B cell (primary cell): ENCODE measurements around the gene BCL2. TPM values are rescaled to one million over a fixed set of nuclear protein-coding genes. Genes with fewer than 3 reads are reported as not detected.
A peak's percentile ranks its signal among the peaks of the same experiment; 100 is the strongest.

Experiments used
- ATAC-seq: fragments of 200-7000 bp; cut with Tn5 transposase; one replicate; pipeline ENCODE4 v1.10.0; 2021; ENCODE audit warnings: low read depth, mild to moderate bottlenecking, moderate number of reproducible peaks, moderate library complexity
- CTCF ChIA-PET: fragments of 350-600 bp; sonication (Branson Sonifier 250); formaldehyde crosslinking; loops from one replicate; lab custom pipeline; 2021; ENCODE audit warnings: antibody characterized with exemption, inconsistent platforms; lab: Charles Lee
- POLR2A ChIA-PET: fragments of 350-600 bp; sonication (Branson Sonifier 250); formaldehyde crosslinking; loops from one replicate; lab custom pipeline; 2021; ENCODE audit warnings: antibody characterized with exemption; lab: Charles Lee
- DNase-seq: peaks from one replicate; pipeline ENCODE4 v3.0.0; 2013
- H2AFZ ChIP-seq: 2 replicates; pipeline ENCODE4 v1.6.1; 2012; ENCODE audit warnings: mild to moderate bottlenecking, low read depth, low read length; ENCODE audit not compliant: insufficient read depth, poor library complexity, severe bottlenecking
- H3K27ac ChIP-seq, 2 donors: 1 replicate in 1 of 2; 2 replicates in 1 of 2; pipeline ENCODE4 v1.5.1; 2012 to 2013; ENCODE audit warnings: low read length in 2 of 2, mild to moderate bottlenecking in 2 of 2, moderate library complexity in 1 of 2
- H3K27me3 ChIP-seq, 4 experiments: fragments of 200-600 bp in 1 of 4; sonication (generic) in 1 of 4; replicated peaks in 1 of 4; 1 replicate in 2 of 4; 2 replicates in 2 of 4; pipeline versions ENCODE4 v1.6.1 to v1.7.0; 2013 to 2016; ENCODE audit warnings: low read length in 3 of 4, mild to moderate bottlenecking in 2 of 4, mixed read lengths in 1 of 4, moderate library complexity in 1 of 4; ENCODE audit not compliant: insufficient read depth in 4 of 4, control insufficient read depth in 3 of 4; ENCODE audit errors: control extremely low read depth in 1 of 4
- H3K36me3 ChIP-seq, 2 experiments: replicated peaks in 1 of 2; 1 replicate in 1 of 2; 2 replicates in 1 of 2; pipeline versions ENCODE4 v1.6.1 to v1.7.1; 2013; ENCODE audit warnings: low read length in 1 of 2; ENCODE audit not compliant: insufficient read depth in 2 of 2, control insufficient read depth in 1 of 2; ENCODE audit errors: control extremely low read depth in 1 of 2, extremely low read depth in 1 of 2
- H3K4me1 ChIP-seq, 2 donors: fragments of 200-600 bp in 1 of 2; sonication (generic) in 1 of 2; 1 replicate in 1 of 2; 2 replicates in 1 of 2; pipeline versions ENCODE4 v1.5.1 to v1.6.1; 2013 to 2017; ENCODE audit warnings: low read length in 2 of 2; ENCODE audit not compliant: control insufficient read depth in 2 of 2, insufficient read depth in 2 of 2
- H3K4me2 ChIP-seq: replicated peaks from 2 replicates; pipeline ENCODE3; 2012; ENCODE audit warnings: mild to moderate bottlenecking, low read depth, low read length; ENCODE audit not compliant: poor library complexity, severe bottlenecking
- H3K4me3 ChIP-seq, 5 experiments: fragments of 200-600 bp in 1 of 5; sonication (generic) in 1 of 5; 1 replicate in 3 of 5; 2 replicates in 2 of 5; pipeline versions ENCODE4 v1.5.1 to v1.7.0; 2011 to 2016; ENCODE audit warnings: low read length in 4 of 5, mild to moderate bottlenecking in 4 of 5, low read depth in 2 of 5, control low read depth in 1 of 5, moderate library complexity in 1 of 5; ENCODE audit not compliant: insufficient read depth in 1 of 5; ENCODE audit errors: control extremely low read depth in 1 of 5, extremely low read depth in 1 of 5
- H3K79me2 ChIP-seq: fragments of 200-600 bp; sonication (generic); one replicate; pipeline ENCODE4 v1.6.0; 2016; ENCODE audit warnings: low read length; ENCODE audit not compliant: control insufficient read depth, insufficient read depth
- H3K9ac ChIP-seq: fragments of 200-600 bp; sonication (generic); 2 replicates; pipeline ENCODE4 v1.6.1; 2017; ENCODE audit warnings: mild to moderate bottlenecking, low read length, moderate library complexity
- H3K9me3 ChIP-seq, 3 donors: one replicate each; pipeline versions ENCODE4 v1.6.1 to v1.7.1; 2013; ENCODE audit warnings: low read length in 2 of 3; ENCODE audit not compliant: control insufficient read depth in 2 of 3, insufficient read depth in 1 of 3; ENCODE audit errors: control extremely low read depth in 1 of 3
- H4K20me1 ChIP-seq: 2 replicates; pipeline ENCODE4 v1.6.0; 2012; ENCODE audit warnings: mild to moderate bottlenecking, low read length; ENCODE audit not compliant: insufficient read depth, control insufficient read depth, poor library complexity, severe bottlenecking
- H3K27ac Mint-ChIP-seq: one replicate; pipeline ENCODE4 v1.8.0; 2021; ENCODE audit warnings: mixed read lengths
- H3K27me3 Mint-ChIP-seq: one replicate; pipeline ENCODE4 v1.8.0; 2021; ENCODE audit warnings: mixed read lengths
- H3K4me1 Mint-ChIP-seq: one replicate; pipeline ENCODE4 v1.8.0; 2021; ENCODE audit warnings: mixed read lengths
- H3K4me3 Mint-ChIP-seq: one replicate; pipeline ENCODE4 v1.8.0; 2021; ENCODE audit warnings: mixed read lengths
- H3K9me3 Mint-ChIP-seq: one replicate; pipeline ENCODE4 v1.8.0; 2022; ENCODE audit warnings: mixed read lengths; ENCODE audit not compliant: insufficient read depth
- EZH2 ChIP-seq: IDR thresholded peaks from 2 replicates; pipeline ENCODE4 v1.6.1; 2012; ENCODE audit warnings: borderline replicate concordance, low read depth, mild to moderate bottlenecking, moderate library complexity, low read length; ENCODE audit not compliant: insufficient read depth, poor library complexity, severe bottlenecking
- whole genome bisulfite sequencing: methylation state at CpG from one replicate; pipeline ENCODE4 v1.1.5; 2013; ENCODE audit warnings: missing lambda C conversion rate; ENCODE audit not compliant: insufficient coverage; 5-methylcytosine and 5-hydroxymethylcytosine counted together
- intact Hi-C: fragments of 100-400 bp; cut with micrococcal nuclease; formaldehyde crosslinking; loops from one replicate; pipeline ENCODE4 v1.10.0; 2022
- polyA plus RNA-seq: library from polyadenylated mRNA; depleted of rRNA; stranded (reverse); fragments of >200 nt; gene quantifications from 2 replicates; pipeline ENCODE4 v1.2.3, GENCODE V29; 2012
- total RNA-seq, 2 donors: library from RNA; stranded (reverse); fragments of 120-200 nt in 1 of 2; gene quantifications; 1 replicate in 1 of 2; 2 replicates in 1 of 2; pipeline versions ENCODE4 v1.2.3 to v1.2.4, GENCODE V29; 2013 to 2022
- TF ChIP-seq, protein P1 (sequence below): fragments of 200-600 bp; IDR thresholded peaks from one replicate; pipeline ENCODE4 v1.8.0; 2022; ENCODE audit warnings: antibody characterized with exemption, mild to moderate bottlenecking

The BCL2 gene
- total and polyA plus RNA-seq, 2 donors (not counting 1 experiment from before 2014, with no cell fraction given) = 27.6 to 144 TPM

DNA sequence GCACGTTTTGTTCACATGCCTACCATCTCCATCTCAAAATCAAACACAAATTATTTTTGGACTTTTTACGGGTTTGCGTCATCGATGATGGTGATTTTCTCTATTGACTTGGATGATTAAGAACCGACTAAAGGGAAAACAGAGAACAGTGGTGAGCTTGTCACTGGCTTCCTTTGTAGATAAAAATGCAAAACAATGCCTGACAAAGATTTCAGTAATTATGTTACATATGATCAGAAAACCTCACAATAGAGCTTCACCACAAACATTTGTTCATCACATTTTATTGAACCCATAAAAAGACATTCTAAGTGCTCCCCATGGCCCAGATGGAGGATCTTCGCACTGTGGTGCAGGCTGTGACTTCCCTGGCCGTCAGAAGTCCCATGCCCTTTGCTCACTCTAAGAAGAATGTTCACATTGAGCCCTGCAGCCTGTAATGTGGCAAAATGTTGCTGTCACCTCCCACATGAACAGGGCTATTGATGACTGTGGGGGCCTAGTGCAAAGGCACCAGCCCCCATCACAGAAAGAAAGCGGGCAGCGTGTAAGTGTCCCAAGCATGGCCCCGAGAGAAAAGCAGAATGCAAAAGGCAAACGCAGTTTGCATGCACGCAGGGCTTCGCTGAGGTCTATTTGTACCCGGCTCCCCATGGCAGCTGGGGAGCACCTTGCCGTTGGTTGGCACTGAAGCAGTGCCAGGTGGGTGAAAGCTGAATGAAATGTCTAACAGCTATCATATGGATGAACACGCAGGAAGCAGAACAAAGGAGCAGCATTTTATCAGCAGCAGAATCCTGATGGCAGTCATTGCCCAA, 60.6 kb downstream of the BCL2 start:
- no peaks in the 10 kb centered on the region for H3K9me3 ChIP-seq
- H3K27me3 ChIP-seq = no peaks in the 10 kb centered on the region
- ATAC-seq = no peak
- H3K27ac ChIP-seq = no peak overlapping the region
- no peak overlapping the region for H3K4me3 Mint-ChIP-seq
- TF ChIP-seq, protein P1, sequence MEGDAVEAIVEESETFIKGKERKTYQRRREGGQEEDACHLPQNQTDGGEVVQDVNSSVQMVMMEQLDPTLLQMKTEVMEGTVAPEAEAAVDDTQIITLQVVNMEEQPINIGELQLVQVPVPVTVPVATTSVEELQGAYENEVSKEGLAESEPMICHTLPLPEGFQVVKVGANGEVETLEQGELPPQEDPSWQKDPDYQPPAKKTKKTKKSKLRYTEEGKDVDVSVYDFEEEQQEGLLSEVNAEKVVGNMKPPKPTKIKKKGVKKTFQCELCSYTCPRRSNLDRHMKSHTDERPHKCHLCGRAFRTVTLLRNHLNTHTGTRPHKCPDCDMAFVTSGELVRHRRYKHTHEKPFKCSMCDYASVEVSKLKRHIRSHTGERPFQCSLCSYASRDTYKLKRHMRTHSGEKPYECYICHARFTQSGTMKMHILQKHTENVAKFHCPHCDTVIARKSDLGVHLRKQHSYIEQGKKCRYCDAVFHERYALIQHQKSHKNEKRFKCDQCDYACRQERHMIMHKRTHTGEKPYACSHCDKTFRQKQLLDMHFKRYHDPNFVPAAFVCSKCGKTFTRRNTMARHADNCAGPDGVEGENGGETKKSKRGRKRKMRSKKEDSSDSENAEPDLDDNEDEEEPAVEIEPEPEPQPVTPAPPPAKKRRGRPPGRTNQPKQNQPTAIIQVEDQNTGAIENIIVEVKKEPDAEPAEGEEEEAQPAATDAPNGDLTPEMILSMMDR = no peak
- TF ChIP-seq EZH2 = no peak
- peaks cover 1 to 9% of the 10 kb centered on the region in 2 donors for H3K4me1 ChIP-seq
- POLR2A ChIA-PET = interaction anchor here (0.7 kb wide), 1 partner anchor 25 kb away, joined by 3 read pairs; no protein-coding TSS in a partner anchor
- H3K9ac ChIP-seq = no peak overlapping the region
- no peak overlapping the region for H2AFZ ChIP-seq
- peaks cover 38% of the 10 kb centered on the region for H4K20me1 ChIP-seq
- H3K4me1 Mint-ChIP-seq = peaks cover 56% of the 10 kb centered on the region
- no peak overlapping the region for H3K27ac Mint-ChIP-seq
- no peak overlapping the region for H3K4me2 ChIP-seq
- CTCF ChIA-PET = no interaction called here
- no peak for DNase-seq
- peaks cover 80% of the 10 kb centered on the region for H3K79me2 ChIP-seq
- no peak overlapping the region for H3K4me3 ChIP-seq
- H3K36me3 ChIP-seq = peaks cover 3 to 27% of the 10 kb centered on the region in 2 experiments
- H3K27me3 Mint-ChIP-seq = no peaks in the 10 kb centered on the region
- 97% methylated on average over 11 of the region's 16 CpGs for WGBS
- intact Hi-C loops = no loop called here
- H3K9me3 Mint-ChIP-seq = no peaks in the 10 kb centered on the region

DNA sequence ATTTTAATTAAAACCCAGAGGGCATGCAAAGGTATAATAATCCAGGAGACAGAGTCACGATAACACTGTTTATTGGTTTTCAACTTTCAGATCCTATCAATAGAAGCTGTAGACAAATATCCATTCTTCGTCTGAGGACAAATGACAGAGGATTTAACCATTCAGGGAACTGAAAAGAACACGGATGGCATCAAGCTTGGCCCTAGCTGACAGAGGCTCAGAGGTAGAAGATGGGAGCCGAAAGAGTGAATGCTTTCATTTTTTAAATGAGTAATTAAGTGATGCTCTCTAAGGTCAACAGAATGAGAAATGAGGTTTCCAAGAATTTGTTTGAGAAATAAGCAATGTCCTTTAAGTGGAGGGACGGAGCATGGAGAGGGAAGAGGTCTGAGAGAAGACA, 62.1 kb downstream of the BCL2 start:
- no peaks in the 10 kb centered on the region for H3K27me3 Mint-ChIP-seq
- H3K27ac Mint-ChIP-seq = peak overlapping the region; percentile 3
- Histone ChIP-seq H3K4me1 (peaks cover 9 to 10% of the 10 kb centered on the region in 2 donors), H4K20me1 (peaks cover 24% of the 10 kb centered on the region), H3K4me3 (no peak overlapping the region), H3K4me2 (no peak overlapping the region), H3K27me3 (no peaks in the 10 kb centered on the region), H3K36me3 (peaks cover 3 to 26% of the 10 kb centered on the region in 2 experiments), H3K9ac (no peak overlapping the region), H3K27ac (no peak overlapping the region), H2AFZ (no peak overlapping the region), H3K9me3 (no peaks in the 10 kb centered on the region), H3K79me2 (peaks cover 80% of the 10 kb centered on the region)
- no peak for DNase-seq
- ChIA-PET CTCF (interaction anchor here (0.8 kb wide), 1 partner anchor 8 kb away, joined by 3 read pairs; no protein-coding TSS in a partner anchor), POLR2A (interaction anchor here (0.7 kb wide), 1 partner anchor 97 kb away, joined by 3 read pairs; no protein-coding TSS in a partner anchor)
- H3K4me3 Mint-ChIP-seq = no peak overlapping the region
- no peaks in the 10 kb centered on the region for H3K9me3 Mint-ChIP-seq
- no peak for ATAC-seq
- TF ChIP-seq, protein P1 = no peak
- no peak for TF ChIP-seq EZH2
- peaks cover 62% of the 10 kb centered on the region for H3K4me1 Mint-ChIP-seq
- intact Hi-C loops = no loop called here
- WGBS = 73% methylated on average over 4 of the region's 5 CpGs
